Vagina (tissue), 2 donors: Measurements from ENCODE around the gene DOCK1. TPM values are rescaled to one million over a fixed set of nuclear protein-coding genes. Genes with fewer than 3 reads are reported as not detected.
A peak's percentile ranks its signal among the peaks of the same experiment; 100 is the strongest.

Experiments used
- DNase-seq, 2 donors: peaks; one replicate each; pipeline ENCODE4 v3.0.0-alpha.2; 2017; ENCODE audit errors: extremely low spot score in 2 of 2
- H3K27ac ChIP-seq: fragments of 200-600 bp; sonication (generic); one replicate; pipeline ENCODE4 v1.5.1; 2019
- H3K27me3 ChIP-seq: fragments of 200-600 bp; sonication (generic); one replicate; pipeline ENCODE4 v1.5.1; 2019
- H3K36me3 ChIP-seq, 2 donors: fragments of 200-600 bp; sonication (generic); one replicate each; pipeline ENCODE4 v1.5.1; 2017 to 2019
- H3K4me1 ChIP-seq: fragments of 200-600 bp; sonication (generic); one replicate; pipeline ENCODE4 v1.5.1; 2019
- H3K4me3 ChIP-seq, 2 donors: fragments of 200-600 bp; sonication (generic); 1 replicate in 1 of 2; 2 replicates in 1 of 2; pipeline ENCODE4 v1.5.1; 2016 to 2019
- H3K9me3 ChIP-seq: fragments of 200-600 bp; sonication (generic); one replicate; pipeline ENCODE4 v1.5.1; 2019
- POLR2A ChIP-seq, 2 donors: fragments of 450-650 bp; IDR thresholded peaks; one replicate each; pipeline ENCODE4 v1.6.1; 2017; ENCODE audit warnings: antibody characterized with exemption in 2 of 2, mild to moderate bottlenecking in 2 of 2, moderate library complexity in 2 of 2
- POLR2AphosphoS5 ChIP-seq, 2 donors: sonication (generic); formaldehyde crosslinking; IDR thresholded peaks; one replicate each; pipeline ENCODE4 v1.9.0; 2017; ENCODE audit warnings: antibody characterized with exemption in 2 of 2, mild to moderate bottlenecking in 2 of 2, low read depth in 1 of 2; ENCODE audit not compliant: insufficient read depth in 1 of 2
- intact Hi-C: fragments of 100-400 bp; cut with DNase I; formaldehyde crosslinking; loops from one replicate; pipeline ENCODE4 v1.15.1; 2023
- total RNA-seq: library from RNA; depleted of rRNA; stranded (reverse); fragments of >200 nt; gene quantifications from one replicate; pipeline ENCODE4 v1.2.3, GENCODE V29; 2016
- TF ChIP-seq, protein P1 (sequence below), 3 experiments: fragments of 450-650 bp in 2 of 3; fragments of 200-600 bp in 1 of 3; sonication (generic) in 1 of 3; IDR thresholded peaks; one replicate each; pipeline ENCODE4 v1.5.1; 2017 to 2019; ENCODE audit warnings: antibody characterized with exemption in 3 of 3, mild to moderate bottlenecking in 2 of 3, moderate library complexity in 2 of 3

DOCK1 gene
- total RNA-seq, 1 donor from 2014 or later = 64.6 TPM

GRCh38 chr10:127280446-127280845 lies 375.2 kb downstream of the DOCK1 start:
- Histone ChIP-seq H3K27me3 (no peaks in the 10 kb centered on the region), H3K4me3 (no peak overlapping the region), H3K9me3 (no peaks in the 10 kb centered on the region), H3K4me1 (no peaks in the 10 kb centered on the region), H3K36me3 (no peaks in the 10 kb centered on the region), H3K27ac (no peak overlapping the region)
- intact Hi-C loops = no loop called here
- DNase-seq = no peak
- TF ChIP-seq POLR2A (IDR thresholded peaks at IDR 0.05) (no peak), POLR2AphosphoS5 (IDR thresholded peaks at IDR 0.05; ENCODE audit: insufficient read depth in 1 of 2, low read depth in 1 of 2) (no peak)

- no peaks in the 10 kb centered on the region for H3K36me3 ChIP-seq
- H3K9me3 ChIP-seq = peaks cover 2% of the 10 kb centered on the region
- no peak overlapping the region for H3K27ac ChIP-seq
- H3K4me1 ChIP-seq = no peaks in the 10 kb centered on the region
- intact Hi-C loops = no loop called here
- peak in 1 of 2 donors; percentile 76 for DNase-seq
- TF ChIP-seq POLR2A (IDR thresholded peaks at IDR 0.05) (no peak), POLR2AphosphoS5 (IDR thresholded peaks at IDR 0.05; ENCODE audit: insufficient read depth in 1 of 2, low read depth in 1 of 2) (no peak)
- TF ChIP-seq, protein P1, sequence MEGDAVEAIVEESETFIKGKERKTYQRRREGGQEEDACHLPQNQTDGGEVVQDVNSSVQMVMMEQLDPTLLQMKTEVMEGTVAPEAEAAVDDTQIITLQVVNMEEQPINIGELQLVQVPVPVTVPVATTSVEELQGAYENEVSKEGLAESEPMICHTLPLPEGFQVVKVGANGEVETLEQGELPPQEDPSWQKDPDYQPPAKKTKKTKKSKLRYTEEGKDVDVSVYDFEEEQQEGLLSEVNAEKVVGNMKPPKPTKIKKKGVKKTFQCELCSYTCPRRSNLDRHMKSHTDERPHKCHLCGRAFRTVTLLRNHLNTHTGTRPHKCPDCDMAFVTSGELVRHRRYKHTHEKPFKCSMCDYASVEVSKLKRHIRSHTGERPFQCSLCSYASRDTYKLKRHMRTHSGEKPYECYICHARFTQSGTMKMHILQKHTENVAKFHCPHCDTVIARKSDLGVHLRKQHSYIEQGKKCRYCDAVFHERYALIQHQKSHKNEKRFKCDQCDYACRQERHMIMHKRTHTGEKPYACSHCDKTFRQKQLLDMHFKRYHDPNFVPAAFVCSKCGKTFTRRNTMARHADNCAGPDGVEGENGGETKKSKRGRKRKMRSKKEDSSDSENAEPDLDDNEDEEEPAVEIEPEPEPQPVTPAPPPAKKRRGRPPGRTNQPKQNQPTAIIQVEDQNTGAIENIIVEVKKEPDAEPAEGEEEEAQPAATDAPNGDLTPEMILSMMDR (IDR thresholded peaks at IDR 0.05) = no peak
- no peaks in the 10 kb centered on the region for H3K27me3 ChIP-seq
- no peak overlapping the region for H3K4me3 ChIP-seq
These were observed 377.8 kb downstream of the DOCK1 start for GRCh38 chr10:127283017-127283416.

DNA sequence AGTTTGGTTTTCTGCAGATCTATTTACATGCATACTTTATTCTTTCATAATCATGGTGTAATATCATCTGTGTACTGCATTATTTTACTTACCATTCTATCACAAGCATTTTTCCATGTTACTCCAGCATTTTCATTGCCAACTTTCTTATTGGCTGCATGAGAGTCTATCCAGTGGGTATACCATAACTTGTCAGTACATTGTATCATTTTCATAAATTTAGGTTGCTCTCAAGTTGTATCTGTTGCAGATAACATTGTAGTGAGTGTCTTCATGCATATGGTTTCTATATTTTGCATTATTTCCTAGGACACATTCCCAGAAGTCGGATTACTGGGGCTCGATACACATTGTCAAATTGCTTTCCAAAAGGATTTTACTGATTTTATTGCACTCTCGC lies 378.3 kb downstream of the DOCK1 start:
- intact Hi-C loops = no loop called here
- H3K4me3 ChIP-seq = no peak overlapping the region
- DNase-seq = no peak
- H3K36me3 ChIP-seq = no peaks in the 10 kb centered on the region
- TF ChIP-seq, protein P1 (IDR thresholded peaks at IDR 0.05) = no peak
- TF ChIP-seq POLR2A (IDR thresholded peaks at IDR 0.05) = no peak
- no peak for TF ChIP-seq POLR2AphosphoS5 (IDR thresholded peaks at IDR 0.05; ENCODE audit: insufficient read depth in 1 of 2, low read depth in 1 of 2)
- no peaks in the 10 kb centered on the region for H3K27me3 ChIP-seq
- H3K9me3 ChIP-seq = peaks cover 5% of the 10 kb centered on the region
- no peak overlapping the region for H3K27ac ChIP-seq
- no peaks in the 10 kb centered on the region for H3K4me1 ChIP-seq

DNA sequence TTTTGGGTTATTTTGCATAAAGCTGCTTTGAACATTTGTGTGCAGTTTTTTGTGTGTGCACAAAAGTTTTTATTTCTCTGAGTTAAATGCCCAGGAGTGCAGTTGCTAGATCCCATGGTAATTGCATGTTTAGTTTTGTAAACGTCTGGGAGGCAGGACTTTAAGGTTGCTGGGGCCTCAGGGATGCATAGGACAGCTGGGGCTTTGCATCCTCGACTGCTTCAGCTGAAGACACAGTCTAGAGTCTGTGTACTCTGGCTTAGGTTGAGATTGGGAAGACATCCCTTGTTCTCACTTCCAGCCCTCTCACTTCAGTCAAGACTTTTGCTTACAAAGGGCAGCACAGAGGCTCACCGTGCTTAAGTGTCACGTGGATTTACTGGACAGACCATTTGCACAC lies 385.6 kb downstream of the DOCK1 start:
- H3K4me3 ChIP-seq = no peak overlapping the region
- TF ChIP-seq POLR2A (IDR thresholded peaks at IDR 0.05) = no peak
- DNase-seq = no peak
- H3K27ac ChIP-seq = no peak overlapping the region
- H3K9me3 ChIP-seq = peaks cover 5% of the 10 kb centered on the region
- intact Hi-C loops = no loop called here
- no peaks in the 10 kb centered on the region for H3K4me1 ChIP-seq
- H3K36me3 ChIP-seq = peaks cover 0 to 4% of the 10 kb centered on the region in 2 donors
- no peaks in the 10 kb centered on the region for H3K27me3 ChIP-seq

- H3K36me3 ChIP-seq = peaks cover 0 to 4% of the 10 kb centered on the region in 2 donors
- H3K27me3 ChIP-seq = no peaks in the 10 kb centered on the region
- peaks cover 5% of the 10 kb centered on the region for H3K9me3 ChIP-seq
- H3K4me3 ChIP-seq = no peak overlapping the region
- H3K4me1 ChIP-seq = no peaks in the 10 kb centered on the region
- intact Hi-C loops = no loop called here
- DNase-seq = no peak
- H3K27ac ChIP-seq = no peak overlapping the region
- TF ChIP-seq POLR2A (IDR thresholded peaks at IDR 0.05) (no peak), POLR2AphosphoS5 (IDR thresholded peaks at IDR 0.05; ENCODE audit: insufficient read depth in 1 of 2, low read depth in 1 of 2) (no peak)
- TF ChIP-seq, protein P1 (IDR thresholded peaks at IDR 0.05) = no peak
These were observed 386.1 kb downstream of the DOCK1 start for GRCh38 chr10:127291329-127291728.

DNA sequence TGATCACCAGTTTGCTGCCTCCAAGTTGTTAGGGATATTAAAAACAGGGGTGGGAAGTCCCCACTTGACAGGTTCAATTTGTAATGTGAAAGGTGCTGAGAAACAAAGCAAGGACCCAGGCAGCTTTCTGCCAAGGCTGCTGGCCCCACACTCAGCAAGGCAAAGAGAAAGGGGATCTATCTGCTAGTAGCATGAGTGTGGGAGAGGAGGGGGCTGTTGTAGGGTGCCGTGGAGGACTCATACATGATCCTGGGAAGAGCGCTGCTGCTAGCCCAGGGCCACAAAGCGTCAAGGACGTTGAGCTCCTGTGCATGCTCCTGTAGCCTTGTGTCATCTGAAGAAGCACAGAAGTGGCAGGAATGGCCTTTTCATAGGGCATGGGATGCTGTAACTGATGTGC lies 387.7 kb downstream of the DOCK1 start:
- H3K36me3 ChIP-seq = peaks cover 0 to 4% of the 10 kb centered on the region in 2 donors
- H3K27ac ChIP-seq = no peak overlapping the region
- intact Hi-C loops = no loop called here
- no peak for DNase-seq
- H3K4me1 ChIP-seq = no peaks in the 10 kb centered on the region
- no peaks in the 10 kb centered on the region for H3K27me3 ChIP-seq
- H3K4me3 ChIP-seq = no peak overlapping the region
- peaks cover 4% of the 10 kb centered on the region for H3K9me3 ChIP-seq
- no peak for TF ChIP-seq POLR2A (IDR thresholded peaks at IDR 0.05)
- TF ChIP-seq, protein P1 (IDR thresholded peaks at IDR 0.05) = no peak
